Brain microvascular endothelial cell (primary cell): ENCODE measurements around the gene UNC5CL.

Experiments used
- DNase-seq: peaks from one replicate; pipeline ENCODE4 v3.0.0-alpha.2; 2020
- H3K27ac ChIP-seq: fragments of 250-450 bp; sonication (Bioruptor Pico); 2 replicates; pipeline ENCODE4 v1.5.1; 2020; ENCODE audit warnings: mild to moderate bottlenecking, moderate library complexity
- H3K27me3 ChIP-seq: fragments of 250-450 bp; sonication (Bioruptor Pico); replicated peaks from 2 replicates; pipeline ENCODE4 v1.5.1; 2020; ENCODE audit warnings: mild to moderate bottlenecking
- H3K36me3 ChIP-seq: fragments of 250-450 bp; sonication (Bioruptor Pico); replicated peaks from 2 replicates; pipeline ENCODE4 v1.5.1; 2020; ENCODE audit warnings: mild to moderate bottlenecking
- H3K4me3 ChIP-seq: 2 replicates; pipeline ENCODE4 v1.5.1; 2011; ENCODE audit warnings: low read depth, mild to moderate bottlenecking, control low read depth, low read length, moderate library complexity
- in situ Hi-C: cut with HindIII; loops from 2 replicates; pipeline ENCODE4 v1.10.0; 2017; ENCODE audit warnings: low sequenced_read_pairs, low pct_ligation_motif_present
- TF ChIP-seq, protein P1 (sequence below): IDR thresholded peaks from 2 replicates; pipeline ENCODE4 v1.5.1; 2011; ENCODE audit warnings: low read depth, mild to moderate bottlenecking, moderate library complexity, low read length, control low read depth, inconsistent platforms; ENCODE audit errors: missing control alignments

Gene UNC5CL

DNA sequence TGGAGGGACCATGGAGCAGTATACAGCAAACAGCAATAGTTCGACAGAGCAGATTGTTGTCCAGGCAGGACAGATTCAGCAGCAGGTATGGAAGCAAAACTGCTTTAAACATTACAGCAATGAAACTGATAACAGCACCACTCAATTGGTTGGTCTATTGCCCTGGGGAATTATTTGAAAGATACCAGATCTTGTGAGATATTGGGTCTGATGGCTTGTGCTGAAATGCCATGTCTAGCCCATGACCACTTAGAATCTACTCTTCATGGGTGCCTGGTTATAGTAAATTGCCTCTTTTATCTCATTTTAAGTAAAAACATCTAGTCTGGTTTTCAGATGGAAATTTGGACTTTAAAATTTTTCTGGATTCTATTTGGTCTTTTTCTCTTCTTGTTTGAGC lies 40.1 kb upstream of the UNC5CL start:
- H3K4me3 ChIP-seq: no peak overlapping the region
- no peak overlapping the region for H3K27ac ChIP-seq
- no peaks in the 10 kb centered on the region for H3K27me3 ChIP-seq
- in situ Hi-C loops: no loop called here
- TF ChIP-seq, protein P1, sequence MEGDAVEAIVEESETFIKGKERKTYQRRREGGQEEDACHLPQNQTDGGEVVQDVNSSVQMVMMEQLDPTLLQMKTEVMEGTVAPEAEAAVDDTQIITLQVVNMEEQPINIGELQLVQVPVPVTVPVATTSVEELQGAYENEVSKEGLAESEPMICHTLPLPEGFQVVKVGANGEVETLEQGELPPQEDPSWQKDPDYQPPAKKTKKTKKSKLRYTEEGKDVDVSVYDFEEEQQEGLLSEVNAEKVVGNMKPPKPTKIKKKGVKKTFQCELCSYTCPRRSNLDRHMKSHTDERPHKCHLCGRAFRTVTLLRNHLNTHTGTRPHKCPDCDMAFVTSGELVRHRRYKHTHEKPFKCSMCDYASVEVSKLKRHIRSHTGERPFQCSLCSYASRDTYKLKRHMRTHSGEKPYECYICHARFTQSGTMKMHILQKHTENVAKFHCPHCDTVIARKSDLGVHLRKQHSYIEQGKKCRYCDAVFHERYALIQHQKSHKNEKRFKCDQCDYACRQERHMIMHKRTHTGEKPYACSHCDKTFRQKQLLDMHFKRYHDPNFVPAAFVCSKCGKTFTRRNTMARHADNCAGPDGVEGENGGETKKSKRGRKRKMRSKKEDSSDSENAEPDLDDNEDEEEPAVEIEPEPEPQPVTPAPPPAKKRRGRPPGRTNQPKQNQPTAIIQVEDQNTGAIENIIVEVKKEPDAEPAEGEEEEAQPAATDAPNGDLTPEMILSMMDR: no peak
- DNase-seq: no peak
- peaks cover 14% of the 10 kb centered on the region for H3K36me3 ChIP-seq

DNA sequence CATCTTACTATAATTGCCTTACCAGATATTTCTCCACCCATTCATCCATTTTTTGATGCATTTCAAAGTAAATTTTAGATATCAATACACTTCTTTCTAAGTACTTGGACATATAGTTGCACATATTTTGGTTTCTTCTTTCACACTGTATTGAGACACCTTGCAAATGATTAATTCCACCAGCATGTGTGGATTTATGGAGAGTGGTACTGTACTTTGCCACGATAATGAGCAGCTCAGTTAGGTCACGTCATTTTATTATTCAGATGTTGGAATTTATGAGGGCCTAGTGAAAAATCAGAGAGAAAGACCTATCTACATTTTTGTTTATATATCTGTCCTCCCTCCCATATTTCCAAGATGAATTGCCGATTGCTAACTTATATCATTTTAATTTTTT lies 39.1 kb upstream of the UNC5CL start:
- in situ Hi-C loops: no loop called here
- Histone ChIP-seq H3K36me3 (peaks cover 5% of the 10 kb centered on the region), H3K4me3 (no peak overlapping the region), H3K27me3 (no peaks in the 10 kb centered on the region), H3K27ac (no peak overlapping the region)
- TF ChIP-seq, protein P1: no peak
- DNase-seq: no peak

DNA sequence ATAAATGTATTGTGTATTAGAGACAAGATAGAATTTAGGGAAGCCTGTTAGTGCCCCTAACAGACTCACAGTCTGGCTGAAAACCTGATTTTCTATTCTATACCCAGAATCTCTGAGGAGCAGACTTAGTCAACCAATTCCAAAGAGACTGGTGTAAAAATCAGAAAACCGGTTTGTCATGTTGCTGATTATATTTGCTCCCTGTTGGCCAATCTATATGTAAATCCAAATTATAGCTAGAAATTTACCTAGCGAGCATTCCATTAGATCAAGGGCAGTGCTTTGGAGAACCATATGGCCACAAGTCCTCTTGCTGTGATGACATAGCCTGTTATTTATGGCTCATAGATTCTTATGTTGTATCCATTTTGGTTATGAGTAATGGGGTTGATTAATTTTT lies 38.5 kb upstream of the UNC5CL start:
- no peak for DNase-seq
- TF ChIP-seq, protein P1: no peak
- H3K36me3 ChIP-seq: peaks cover 5% of the 10 kb centered on the region
- no peak overlapping the region for H3K4me3 ChIP-seq
- in situ Hi-C loops: no loop called here
- no peaks in the 10 kb centered on the region for H3K27me3 ChIP-seq
- H3K27ac ChIP-seq: no peak overlapping the region

DNA sequence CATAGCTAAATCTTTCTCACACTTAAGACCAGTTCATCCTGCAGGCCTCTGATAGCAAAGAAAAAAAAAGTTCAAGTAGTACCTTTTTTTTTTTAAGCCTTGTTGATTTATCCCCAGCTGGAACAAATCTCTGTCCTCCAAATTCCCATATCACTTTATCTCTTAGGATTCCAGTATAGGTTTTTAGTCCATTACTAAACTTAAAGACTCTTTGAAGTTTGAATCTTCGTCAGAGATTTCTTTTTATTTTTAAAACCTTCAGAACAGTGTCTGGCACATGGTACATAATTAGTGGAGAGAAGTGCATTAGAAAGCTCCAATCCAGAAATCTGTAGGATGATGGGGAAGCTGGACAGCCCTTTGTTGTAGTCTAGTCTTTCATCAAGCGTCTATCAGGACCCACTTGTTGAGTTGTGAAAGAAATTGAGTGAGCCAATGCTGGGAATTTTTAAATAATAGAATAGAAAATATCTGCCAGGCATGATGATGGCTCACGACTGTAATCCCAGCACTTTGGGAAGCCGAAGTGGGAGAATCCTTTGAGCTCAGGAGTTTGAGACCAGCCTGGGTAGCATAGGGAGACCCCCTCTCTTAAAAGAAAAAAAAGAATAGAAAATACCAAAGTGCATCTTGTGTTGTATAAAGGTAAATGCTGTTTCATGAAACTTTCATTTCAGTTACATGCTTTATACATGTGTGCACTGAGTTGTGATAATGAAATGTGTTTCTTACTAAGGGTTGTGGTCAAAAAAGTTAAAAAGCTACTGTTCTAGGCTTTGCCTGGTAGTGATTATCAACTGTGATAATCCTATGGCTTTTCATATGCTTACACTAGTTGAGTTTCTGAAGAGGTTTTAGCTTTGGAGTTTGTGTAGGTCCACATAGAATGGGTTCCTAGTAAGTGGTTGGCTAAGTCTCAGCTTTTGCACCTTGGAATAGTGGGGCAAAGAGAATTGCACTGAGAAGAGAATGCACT lies 36.9 kb upstream of the UNC5CL start:
- Histone ChIP-seq H3K36me3 (peaks cover 5% of the 10 kb centered on the region), H3K27ac (no peak overlapping the region), H3K4me3 (no peak overlapping the region), H3K27me3 (no peaks in the 10 kb centered on the region)
- DNase-seq: no peak
- in situ Hi-C loops: no loop called here
- TF ChIP-seq, protein P1: no peak

DNA sequence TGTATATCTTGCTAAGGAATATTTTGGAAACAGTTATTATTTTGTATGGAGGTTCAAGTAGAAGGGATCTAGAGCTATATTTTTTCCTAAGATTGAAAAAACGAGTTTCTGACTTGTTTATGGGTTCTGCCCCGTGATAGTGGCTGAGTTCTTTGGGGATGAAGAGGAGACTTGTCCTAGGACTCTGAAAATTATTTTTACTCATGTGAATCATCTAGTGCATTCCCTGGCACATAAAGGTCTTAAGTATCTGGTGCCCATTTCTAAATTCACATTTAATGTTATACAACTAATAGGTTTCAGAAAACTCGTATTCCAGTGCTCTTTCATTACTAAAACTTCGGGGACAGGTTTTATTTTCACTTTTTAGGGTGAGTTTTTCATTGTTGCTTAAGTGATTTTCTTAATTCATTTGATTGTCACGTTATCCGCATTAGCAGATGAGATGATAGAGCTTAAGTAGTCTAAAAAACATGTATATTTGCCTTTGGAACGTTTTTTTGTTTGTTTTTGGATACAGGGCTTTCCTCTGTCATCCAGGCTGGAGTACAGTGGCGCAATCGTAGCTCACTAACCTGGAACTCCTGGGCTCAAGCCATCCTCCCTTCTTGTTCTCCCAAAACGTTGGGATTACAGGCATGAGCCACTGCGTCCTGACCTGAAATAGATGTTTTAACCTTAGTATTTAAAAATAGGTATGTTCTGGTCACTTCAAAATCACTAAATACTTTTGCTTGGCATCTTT lies 35.8 kb upstream of the UNC5CL start:
- Histone ChIP-seq H3K4me3 (peak overlapping the region; percentile 89), H3K27me3 (no peaks in the 10 kb centered on the region), H3K27ac (no peak overlapping the region), H3K36me3 (no peaks in the 10 kb centered on the region)
- TF ChIP-seq, protein P1: no peak
- no peak for DNase-seq
- in situ Hi-C loops: no loop called here
